Left forelimb (tissue), 1 donor: Measurements from ENCODE around the gene AKT2.
"Not testable (repeated sequence)": the region's sequence is repeated elsewhere in the genome, so short reads cannot be mapped to it uniquely, and the experiment has no call there.

Experiments used
- DNase-seq: peaks from one replicate; pipeline ENCODE4 v3.0.0-alpha.2; 2018; ENCODE audit warnings: low spot score

Gene AKT2

DNA sequence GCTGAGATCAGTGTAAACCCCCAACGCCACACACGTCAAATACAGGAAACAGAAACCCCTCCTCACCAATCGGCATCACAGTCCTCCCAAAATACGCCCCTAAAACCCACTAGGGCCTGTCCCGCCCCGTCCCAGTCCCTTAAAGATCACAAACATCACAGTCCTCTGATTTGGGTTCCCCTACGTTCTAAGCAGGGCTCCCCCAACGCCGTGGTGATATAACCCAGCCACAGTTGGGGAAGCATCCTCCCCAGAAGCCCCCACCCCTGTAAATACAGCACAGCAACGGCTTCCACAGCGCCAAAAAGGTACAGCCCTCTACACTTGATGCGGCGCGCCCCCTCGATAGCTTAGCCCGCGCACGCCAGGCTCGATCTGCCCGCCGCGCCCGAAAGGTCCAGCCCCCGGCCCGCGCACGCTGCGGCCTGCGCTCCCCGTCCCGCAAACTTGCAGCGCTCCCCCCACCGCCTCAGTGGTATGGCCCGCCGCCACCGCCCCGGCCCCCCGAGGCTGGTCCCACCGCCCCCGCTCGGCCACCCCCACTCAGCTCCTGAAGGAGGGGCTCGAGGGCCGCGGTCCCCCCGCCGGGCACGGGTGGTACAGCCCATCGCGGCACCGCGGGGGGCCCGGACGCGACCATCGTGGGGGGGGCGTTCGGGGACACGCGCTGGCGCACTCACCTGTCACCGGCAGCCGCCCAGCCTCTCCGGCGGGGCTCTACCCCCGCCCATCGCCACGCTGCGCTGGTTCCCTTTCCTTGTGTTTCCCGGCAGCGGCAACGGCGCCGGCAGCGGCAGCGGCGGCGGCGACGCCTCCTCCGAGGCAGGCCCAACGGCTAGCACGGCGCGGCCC, at the start of gene AKT2:
AKT2 (minus strand) TSS at position 845 of the 852 bp plus-strand sequence. CDS start 20,078 bp downstream, outside the sequence.
- DNase-seq, result peak; percentile 91

DNA sequence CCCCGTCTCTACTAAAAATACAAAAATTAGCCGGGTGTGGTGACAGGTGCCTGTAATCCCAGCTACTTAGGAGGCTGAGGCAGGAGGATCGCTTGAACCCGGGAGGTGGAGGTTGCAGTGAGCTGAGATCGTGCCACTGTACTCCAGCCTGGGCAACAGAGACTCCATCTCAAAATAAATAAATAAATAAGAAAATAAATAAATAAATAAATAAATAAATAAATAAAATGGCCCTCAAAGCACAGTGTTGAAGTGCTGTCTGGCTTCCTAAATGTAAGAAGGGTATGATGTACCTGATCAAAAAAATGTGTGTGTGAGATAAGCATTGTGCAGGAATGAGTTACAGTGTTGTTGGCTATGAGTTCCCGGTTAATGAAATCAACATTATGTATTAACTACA, 47.9 kb upstream of the AKT2 start:
- not testable (repeated sequence) for DNase-seq

DNA sequence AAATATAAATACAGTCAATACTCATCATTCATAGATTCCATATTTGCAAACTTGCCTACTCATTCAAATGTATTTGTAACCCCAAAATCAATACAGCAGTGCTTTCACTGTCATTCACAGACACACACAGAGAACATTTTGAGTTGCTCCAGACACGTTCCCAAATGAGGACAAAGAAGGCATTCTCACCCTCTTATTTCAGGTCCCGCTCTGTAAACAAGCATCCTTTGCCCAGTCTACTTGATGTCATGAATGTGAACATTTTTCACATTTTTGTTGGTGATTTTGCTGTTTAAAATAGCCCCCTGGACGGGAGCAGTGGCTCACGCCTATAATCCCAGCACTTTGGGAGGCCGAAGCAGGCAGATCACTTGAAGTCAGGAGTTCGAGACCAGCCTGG, 47.5 kb upstream of the AKT2 start:
- no peak for DNase-seq

DNA sequence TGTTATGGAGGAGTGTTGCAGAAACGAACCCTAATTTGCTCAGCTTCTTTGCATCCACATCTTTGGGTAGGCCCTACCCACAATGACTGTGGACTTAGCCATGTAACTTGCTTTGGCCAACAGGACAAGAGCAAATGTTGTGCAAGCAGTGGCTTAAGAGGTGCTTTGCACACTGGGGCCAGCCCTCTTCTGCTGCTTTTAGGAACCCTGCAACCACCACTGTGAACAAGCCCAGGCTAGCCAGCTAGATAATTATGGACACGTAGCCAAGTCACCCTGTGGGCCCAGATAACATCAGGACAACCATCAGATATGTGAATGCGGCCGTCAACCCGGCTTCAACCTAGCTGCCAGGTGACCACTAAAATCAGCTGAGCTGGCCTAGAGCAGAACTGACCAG, 45.9 kb upstream of the AKT2 start:
- DNase-seq, result no peak

DNA sequence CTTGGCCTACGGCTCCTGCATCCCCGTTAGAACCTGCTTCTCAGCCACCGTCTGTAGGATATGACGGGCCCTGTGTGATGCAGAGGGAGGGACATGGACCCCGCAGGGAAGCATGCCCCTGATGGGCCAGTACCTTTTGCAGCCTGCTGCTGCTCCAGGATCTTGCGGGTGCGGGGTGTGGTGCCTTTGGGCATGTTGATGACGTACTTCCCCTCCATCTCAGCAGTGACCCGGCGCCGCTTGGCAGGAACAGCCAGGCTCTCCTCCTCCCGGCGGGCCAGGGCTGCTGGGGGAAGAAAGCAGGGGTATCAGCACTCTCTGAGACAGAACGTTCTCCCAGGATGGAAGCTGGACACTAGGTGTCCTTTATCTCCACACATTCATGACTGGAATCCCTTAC, 41.1 kb upstream of the AKT2 start:
- no peak for DNase-seq

DNA sequence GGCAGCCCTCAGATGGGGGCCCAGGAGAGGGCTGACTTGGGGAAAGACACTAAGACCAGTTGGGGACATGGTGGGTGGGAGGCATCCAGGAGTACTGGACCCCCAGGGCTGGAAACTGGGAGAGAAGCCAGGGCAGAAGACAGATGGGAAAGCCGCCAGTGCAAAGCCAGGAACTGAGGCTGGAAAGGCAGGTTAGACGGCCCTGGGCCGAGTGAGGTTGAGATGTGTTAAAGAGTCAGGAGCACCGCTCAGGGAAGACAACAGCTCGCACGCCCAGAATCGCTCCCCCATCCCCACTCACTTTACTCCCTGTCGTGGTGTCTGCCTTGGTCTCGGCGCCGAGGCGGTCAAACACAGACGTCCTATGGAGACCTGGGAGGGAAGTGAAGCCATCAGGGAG, 38.6 kb upstream of the AKT2 start:
- DNase-seq, result no peak

DNA sequence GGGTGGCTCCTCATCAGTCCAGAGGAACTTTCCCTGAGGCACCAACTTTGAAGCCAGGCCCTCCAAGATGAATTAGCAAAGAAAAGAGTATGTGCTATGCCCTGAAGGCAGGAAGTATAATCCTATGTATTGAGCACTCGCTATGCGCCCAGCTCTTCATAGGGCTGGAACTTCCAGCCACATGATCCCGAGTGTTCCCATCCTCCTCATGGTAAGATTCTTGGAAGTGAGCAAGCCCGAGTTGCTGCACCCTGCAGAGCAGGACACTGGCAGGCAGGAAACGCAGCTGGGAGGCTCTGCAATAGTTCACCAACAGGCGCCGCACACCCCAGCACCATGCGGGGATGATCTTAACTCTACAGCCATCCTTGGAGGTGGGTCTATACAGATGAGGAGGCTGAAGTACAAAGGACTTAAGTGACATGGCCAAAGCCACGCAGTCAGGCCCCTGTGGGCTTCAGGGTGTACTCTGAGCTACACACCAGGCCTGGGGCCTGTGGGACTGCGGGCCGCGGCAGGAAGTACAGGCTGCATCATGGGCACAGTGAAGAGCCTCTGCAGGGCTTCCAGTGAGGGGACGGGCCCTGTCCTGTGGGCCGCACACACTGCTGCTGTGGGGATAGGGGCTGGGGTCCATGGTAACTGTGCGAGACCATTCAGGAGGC, 37.9 kb upstream of the AKT2 start:
- DNase-seq, result no peak

DNA sequence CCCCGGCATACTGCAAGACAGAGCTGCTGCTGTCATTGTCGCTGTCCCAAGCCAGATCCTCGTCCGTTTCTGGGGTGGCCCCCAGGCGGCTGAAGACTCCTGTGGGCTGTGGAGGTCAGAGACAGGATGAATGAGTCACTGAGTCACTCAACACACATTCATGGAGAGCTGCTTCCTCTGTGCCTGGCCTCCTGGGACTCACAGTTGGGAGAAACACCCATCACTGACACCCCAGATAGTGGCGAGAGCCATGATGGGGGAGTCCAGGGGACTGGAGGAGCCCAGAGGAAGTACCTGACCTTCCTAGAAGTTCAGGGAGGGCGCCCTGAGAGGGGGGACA, 37.1 kb upstream of the AKT2 start:
- DNase-seq, result no peak

DNA sequence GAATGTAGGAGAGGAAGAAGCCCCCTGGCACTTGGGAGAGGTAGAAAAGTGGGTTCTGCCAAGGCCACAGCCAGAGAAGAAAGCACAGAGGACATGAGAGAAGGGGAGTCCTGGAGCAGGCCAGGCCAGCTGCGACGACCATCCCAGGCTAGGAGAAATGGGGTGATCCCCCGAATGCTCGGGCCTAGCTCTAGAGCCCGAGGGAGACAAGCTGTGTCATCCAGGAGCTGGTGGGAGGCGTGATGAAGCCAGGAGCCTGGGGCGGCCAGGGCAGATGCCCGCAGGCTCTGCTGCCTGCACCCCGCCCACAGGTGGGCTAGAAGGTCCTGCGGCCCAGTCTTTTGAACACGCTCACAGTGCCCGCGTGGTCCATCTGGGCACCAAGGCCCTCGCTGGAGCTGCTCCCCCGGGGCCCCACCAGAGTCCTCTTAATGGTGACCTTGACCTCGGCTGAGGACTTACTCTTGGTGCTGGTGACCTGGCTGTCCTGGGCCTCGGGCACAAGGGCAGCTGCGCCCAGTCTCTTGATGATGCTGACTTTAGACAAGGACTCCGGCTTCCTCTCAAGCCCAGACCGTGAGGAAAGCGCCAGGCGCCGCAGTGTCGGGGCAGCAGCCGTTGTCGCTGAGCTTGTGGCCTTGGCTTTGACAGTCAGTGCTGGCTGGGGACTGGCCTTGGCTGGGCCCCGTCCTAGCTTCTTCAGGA, 36.6 kb upstream of the AKT2 start:
- DNase-seq, result no peak

DNA sequence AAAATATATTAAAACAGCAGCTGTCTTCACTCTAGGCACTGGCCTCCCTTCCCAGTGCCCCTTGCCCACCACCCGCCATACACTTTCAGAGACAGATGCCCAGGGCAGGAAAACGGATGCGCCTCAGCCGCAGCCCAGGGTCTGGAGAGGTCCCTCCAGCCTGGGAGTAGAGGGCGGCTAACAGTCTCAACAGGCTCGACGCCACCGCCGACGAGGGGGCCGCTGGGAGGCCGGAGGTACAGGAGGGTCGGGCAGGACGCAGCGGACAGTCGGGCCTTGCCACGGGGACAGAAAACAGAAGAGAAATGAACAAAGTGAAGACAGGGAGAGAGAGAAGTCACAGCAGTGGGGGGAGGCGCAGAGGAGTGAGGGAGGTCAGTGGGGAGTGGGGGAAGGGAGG, 35.9 kb upstream of the AKT2 start:
- DNase-seq, result no peak

DNA sequence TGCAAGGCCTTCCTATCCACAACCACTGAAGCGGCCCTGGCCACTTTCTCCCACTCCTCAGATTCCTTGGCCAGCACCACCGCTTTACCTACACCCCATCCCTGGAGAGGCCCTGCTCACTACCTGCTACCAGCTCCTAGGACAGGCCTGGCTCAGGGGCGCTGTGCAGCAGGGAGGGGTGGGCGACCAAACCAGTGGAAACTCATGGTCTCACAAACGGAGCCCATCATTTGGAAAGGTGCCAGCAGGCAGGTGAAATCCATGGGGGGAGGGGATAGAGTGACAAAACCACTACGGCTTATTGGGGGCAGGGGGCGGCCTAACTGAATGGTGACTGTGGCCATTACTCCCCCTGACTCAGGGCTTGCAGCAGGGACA, 35.4 kb upstream of the AKT2 start:
- no peak for DNase-seq

DNA sequence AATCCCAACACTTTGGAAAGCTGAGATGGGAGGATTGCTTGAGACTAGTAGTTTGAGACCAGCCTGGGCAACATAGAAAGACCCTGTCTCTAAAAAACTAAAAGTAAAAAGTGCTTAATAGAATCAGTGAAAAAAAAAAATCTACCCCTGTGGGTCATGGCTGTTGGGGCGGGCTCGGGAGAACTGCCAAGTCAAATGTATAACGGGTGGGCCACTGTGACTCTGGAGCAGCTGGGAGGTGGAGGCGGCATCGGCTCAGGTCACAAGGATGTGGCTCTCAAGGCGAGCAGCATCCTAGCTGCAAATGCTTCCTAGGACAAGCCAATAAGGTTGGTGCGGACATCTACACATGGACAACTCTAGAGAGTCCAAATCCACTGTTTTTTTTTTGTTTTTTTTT, 32.2 kb upstream of the AKT2 start:
- no peak for DNase-seq

DNA sequence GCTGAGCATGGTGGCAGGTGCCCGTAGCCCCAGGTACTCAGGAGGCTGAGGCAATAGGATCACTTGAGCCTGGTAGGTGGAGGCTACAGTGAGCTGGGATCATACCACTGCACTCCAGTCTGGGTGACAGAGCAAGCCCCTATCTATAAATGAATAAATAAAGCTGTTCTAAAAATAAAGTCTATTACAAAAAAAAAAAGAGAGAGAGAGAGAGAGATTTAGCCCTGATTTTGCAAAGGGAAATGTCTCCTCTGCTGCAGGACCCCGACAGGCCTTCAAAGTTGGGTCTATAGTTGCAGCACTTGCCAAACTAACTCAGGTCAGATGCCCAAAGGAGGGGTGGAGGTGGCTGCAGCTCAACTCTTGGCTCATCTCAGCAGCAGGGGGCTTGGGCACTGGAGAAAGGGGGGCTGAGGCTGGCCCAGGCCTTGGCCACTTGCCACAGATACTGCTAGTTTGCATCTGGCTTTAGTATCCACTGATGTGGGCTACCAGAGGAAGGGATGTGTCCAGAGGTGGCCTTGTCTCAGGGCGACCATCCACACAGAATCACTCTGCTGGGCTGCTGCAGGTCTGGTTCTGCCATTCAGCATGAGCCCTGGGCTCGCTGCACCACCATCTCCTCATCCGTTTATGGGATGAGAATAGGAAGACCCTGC, 30.8 kb upstream of the AKT2 start:
- no peak for DNase-seq

DNA sequence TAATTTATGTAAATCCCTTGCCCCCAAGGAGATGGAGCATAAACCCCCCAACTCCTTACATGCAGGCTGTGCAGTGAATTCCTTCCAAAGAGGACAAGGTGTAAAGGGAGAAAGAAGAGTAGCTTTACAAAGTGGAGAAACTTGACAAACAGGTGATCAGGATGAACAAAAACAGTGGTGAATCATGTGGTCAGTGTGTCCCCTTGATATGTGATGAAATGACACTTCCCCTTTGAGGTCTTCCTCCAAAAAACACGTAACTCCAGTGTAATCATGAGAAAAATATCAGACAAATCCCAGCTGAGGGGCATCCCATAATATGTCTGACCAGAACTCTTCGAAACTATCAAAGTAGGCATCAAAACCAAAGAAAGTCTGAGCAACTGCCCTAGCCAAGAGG, 29.5 kb upstream of the AKT2 start:
- DNase-seq, result no peak

DNA sequence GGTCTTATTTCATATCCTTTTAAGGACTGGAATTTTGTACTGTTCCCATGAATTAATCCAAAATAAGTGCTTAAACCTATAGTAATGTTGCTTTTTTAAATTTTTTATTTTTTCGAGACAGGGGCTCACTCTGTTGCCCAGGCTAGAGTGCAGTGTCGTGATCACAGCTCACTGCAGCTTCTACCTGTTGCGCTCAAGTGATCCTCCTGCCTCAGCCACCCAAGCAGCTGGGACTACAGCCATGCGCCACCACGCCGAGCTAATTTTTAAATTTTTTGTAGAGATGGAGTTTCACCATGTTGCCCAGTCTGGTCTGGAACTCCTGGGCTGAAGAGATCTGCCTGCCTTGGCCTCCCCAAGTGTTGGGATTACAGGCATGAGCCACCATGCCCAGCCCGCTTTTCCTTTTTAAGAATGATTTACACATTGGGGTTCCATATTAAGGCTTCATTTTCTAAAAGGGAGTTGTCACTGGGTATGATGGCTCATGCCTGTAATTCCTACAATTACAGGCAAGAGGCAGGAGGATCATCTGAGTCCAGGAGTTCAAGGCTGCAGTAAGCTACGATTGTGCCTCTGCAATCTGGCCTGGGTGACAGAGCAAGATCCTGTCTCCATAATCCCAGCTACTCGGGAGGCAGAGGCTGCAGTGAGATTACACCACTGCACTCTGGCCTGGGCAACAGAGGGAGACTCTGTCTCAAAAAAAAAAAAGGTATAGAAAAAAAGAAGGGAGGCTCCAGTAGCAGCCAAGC, 28.3 kb upstream of the AKT2 start:
- DNase-seq, result no peak

DNA sequence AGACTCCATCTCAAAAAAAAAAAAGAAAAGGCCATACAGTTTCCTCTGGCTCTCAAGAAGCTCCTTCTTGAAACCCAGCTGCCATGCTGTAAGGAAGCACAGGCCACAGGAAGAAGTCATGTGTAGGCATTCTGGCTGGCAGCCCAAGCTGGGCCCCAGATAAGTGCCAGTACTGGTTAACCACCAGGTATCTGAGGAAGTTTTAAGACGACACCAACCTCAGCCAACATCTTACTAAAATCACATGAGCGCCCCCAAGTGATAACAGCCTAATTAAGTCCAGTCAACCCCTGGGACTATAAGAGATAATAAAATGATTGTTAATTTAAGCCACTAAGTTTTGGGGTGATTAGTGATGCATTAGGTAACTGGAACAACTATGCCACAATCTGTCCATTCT, 27.4 kb upstream of the AKT2 start:
- DNase-seq, result no peak

DNA sequence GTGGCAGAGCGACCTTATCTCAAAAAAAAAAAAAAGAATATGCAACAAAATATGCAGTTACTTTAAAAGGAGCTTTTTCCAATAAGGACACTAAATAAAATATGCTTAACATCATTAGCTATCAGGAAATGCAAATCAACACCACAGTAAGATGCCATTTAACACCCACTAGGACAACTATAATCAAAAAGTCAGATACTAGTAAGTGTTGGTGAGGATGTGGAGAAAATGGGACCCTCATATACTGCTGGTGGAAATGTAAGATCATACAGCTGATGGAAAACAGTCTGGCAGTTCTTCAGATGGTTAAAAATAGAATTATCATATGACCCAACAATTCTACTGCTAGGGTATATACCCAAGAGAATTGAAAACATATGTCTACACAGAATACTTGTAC, 24.5 kb upstream of the AKT2 start:
- no peak for DNase-seq

DNA sequence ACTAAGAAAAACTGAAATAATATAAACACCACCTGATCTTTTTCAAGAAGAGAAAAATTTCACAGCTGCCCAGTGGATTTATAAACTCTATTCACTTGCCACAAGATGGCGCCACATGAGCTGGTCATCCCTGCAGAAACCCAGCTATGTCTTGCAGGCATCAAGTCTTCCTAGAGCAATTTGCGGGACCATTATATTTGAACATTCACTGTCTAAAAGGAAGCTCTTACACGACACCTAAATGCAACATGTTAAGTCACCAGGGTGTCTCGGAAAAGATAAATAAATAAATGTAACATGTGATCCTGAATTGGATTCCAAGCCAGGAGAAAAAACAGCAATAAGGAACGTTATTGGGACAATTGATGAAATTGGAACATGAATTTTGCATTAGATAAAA, 20.3 kb upstream of the AKT2 start:
- DNase-seq, result no peak

DNA sequence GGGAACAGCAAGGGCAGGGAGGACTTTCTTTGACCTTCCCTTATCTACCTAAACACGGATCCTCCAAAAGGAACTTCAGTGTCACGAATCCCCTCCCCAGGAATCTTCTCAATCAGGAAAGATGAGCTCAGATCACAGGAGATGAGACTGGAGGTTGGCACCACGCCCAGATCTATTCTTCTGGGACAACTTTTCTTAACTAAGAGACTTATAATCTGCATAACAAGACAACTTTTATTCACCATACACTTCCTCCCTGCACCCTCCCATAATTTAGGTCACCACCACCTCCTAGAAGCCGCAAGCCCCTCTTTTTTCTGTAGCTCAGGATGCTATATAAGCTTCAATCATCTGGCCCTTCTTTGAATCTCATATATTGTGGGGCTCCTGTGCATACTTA, 19.2 kb upstream of the AKT2 start:
- no peak for DNase-seq

DNA sequence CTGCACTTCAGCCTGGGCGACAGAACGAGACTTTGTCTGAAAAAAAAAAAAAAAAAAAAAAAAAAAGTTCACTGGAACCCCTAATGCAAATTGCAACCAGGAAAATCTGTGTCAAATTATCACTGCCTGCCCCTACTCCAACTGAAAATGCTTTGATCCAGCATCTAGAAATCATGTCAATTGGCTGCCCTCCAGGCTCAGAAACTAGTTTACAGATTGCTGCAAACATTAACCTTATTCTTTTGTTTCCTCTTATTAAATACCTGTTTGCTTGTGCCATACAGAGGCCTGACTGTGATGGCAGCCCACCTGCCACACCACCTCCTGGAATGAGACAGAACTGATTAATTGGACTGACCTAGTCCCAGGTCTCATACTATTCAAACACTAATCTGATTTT, 18.6 kb upstream of the AKT2 start:
- no peak for DNase-seq

DNA sequence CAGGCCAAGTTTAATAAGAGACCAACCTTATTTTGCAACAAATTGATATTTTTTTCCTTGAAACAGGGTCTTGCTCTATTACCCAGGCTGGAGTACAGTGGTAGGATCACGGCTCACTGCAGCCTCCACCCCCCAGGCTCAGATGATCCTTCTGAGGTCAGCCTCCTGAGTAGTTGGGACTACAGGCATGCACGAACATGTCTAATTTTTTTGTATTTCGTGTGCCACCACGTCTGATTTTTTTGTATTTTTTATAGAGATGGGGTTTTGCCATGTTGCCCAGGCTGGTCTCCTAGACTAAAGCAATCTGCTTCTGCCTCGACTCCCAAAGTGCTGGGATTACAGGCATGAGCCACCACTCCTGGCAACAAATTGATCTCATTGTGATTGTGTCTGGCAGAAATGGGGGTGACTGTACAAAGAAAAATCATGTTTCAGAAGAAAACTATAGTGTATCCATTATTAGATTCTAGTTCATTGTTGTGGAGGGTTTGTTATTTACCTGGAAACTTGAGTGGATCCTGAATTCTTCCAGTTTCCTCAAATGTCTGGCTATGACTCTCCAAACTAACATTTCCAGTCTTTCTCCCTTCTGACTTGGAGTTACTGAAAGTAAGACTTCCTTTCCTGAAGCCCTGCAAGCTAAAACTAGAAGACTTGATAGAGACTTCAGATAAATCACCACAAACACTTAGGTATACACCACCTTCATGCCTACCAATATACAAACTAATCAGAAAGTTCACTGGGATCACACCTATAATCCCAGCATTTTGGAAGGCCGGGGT, 17.3 kb upstream of the AKT2 start:
- DNase-seq, result no peak
